Type B pancreatic cell (in vitro differentiated cells): ENCODE measurements around the gene POMT1. TPM values are rescaled to one million over a fixed set of nuclear protein-coding genes. Genes with fewer than 3 reads are reported as not detected.

Experiments used
- DNase-seq: peaks from one replicate; pipeline ENCODE4 v3.0.0; 2021; ENCODE audit warnings: mixed read lengths; ENCODE audit not compliant: unreplicated experiment; ENCODE audit errors: extremely low spot score
- H3K27ac Mint-ChIP-seq: 2 replicates; pipeline ENCODE4 v1.8.0; 2021; ENCODE audit warnings: mild to moderate bottlenecking, mixed read lengths
- H3K27me3 Mint-ChIP-seq: 2 replicates; pipeline ENCODE4 v1.8.0; 2021; ENCODE audit warnings: mixed read lengths
- H3K36me3 Mint-ChIP-seq: 2 replicates; pipeline ENCODE4 v1.8.0; 2021; ENCODE audit warnings: mixed read lengths
- H3K4me1 Mint-ChIP-seq: one replicate; pipeline ENCODE4 v1.8.0; 2021; ENCODE audit warnings: mixed read lengths; ENCODE audit not compliant: unreplicated experiment
- H3K4me3 Mint-ChIP-seq: 2 replicates; pipeline ENCODE4 v1.8.0; 2021; ENCODE audit warnings: mild to moderate bottlenecking, mixed read lengths
- H3K9me3 Mint-ChIP-seq: 2 replicates; pipeline ENCODE4 v1.8.0; 2021; ENCODE audit warnings: mixed read lengths
- CTCF ChIP-seq: fragments of 200-600 bp; sonication (generic); conservative IDR thresholded peaks from 2 replicates; pipeline ENCODE4 v1.5.0; 2021; ENCODE audit warnings: antibody characterized with exemption, mild to moderate bottlenecking
- total RNA-seq: library from RNA; stranded (reverse); gene quantifications from 2 replicates; pipeline ENCODE4 v1.2.1, GENCODE V29; 2021; ENCODE audit warnings: low replicate concordance

The POMT1 gene
- total RNA-seq, 1 donor from 2014 or later: 48.7 TPM

GRCh38 chr9:131555841-131556673 is 53.3 kb downstream of the POMT1 start:
- Mint-ChIP-seq H3K27me3 (peaks cover 41% of the 10 kb centered on the region), H3K4me1 (peaks cover 5% of the 10 kb centered on the region), H3K27ac (no peak overlapping the region), H3K4me3 (no peak overlapping the region), H3K36me3 (no peaks in the 10 kb centered on the region), H3K9me3 (no peaks in the 10 kb centered on the region)
- no peak for TF ChIP-seq CTCF
- no peak for DNase-seq

GRCh38 chr9:131557855-131558548 is 55.3 kb downstream of the POMT1 start:
- Mint-ChIP-seq H3K4me3 (no peak overlapping the region), H3K9me3 (no peaks in the 10 kb centered on the region), H3K4me1 (peaks cover 3% of the 10 kb centered on the region), H3K27me3 (peaks cover 34% of the 10 kb centered on the region), H3K36me3 (no peaks in the 10 kb centered on the region), H3K27ac (no peak overlapping the region)
- no peak for TF ChIP-seq CTCF
- DNase-seq: no peak

- Mint-ChIP-seq H3K36me3 (no peaks in the 10 kb centered on the region), H3K9me3 (no peaks in the 10 kb centered on the region), H3K4me1 (no peaks in the 10 kb centered on the region), H3K27ac (no peak overlapping the region), H3K27me3 (peaks cover 21% of the 10 kb centered on the region), H3K4me3 (no peak overlapping the region)
- no peak for TF ChIP-seq CTCF
- DNase-seq: no peak
Observed at GRCh38 chr9:131559421-131560000, 56.8 kb downstream of the POMT1 start.

- Mint-ChIP-seq H3K9me3 (no peaks in the 10 kb centered on the region), H3K36me3 (no peaks in the 10 kb centered on the region), H3K27me3 (no peaks in the 10 kb centered on the region), H3K27ac (peak overlapping the region; percentile 82), H3K4me3 (no peak overlapping the region), H3K4me1 (no peaks in the 10 kb centered on the region)
- no peak for TF ChIP-seq CTCF
- DNase-seq: no peak
Observed at GRCh38 chr9:131562032-131562959, 59.6 kb downstream of the POMT1 start.

GRCh38 chr9:131565369-131565768 is 62.7 kb downstream of the POMT1 start:
- H3K4me3 Mint-ChIP-seq: no peak overlapping the region
- H3K27me3 Mint-ChIP-seq: no peaks in the 10 kb centered on the region
- no peak for DNase-seq
- no peak for TF ChIP-seq CTCF
- peaks cover 7% of the 10 kb centered on the region for H3K36me3 Mint-ChIP-seq
- no peak overlapping the region for H3K27ac Mint-ChIP-seq
- no peaks in the 10 kb centered on the region for H3K4me1 Mint-ChIP-seq
- H3K9me3 Mint-ChIP-seq: no peaks in the 10 kb centered on the region
